OCI-LY7 (cell line): Measurements from ENCODE around the gene COA3.

ENCODE experiments used
- CTCF ChIP-seq: fragments of 200-600 bp; sonication (generic); conservative IDR thresholded peaks from 2 replicates; pipeline ENCODE4 v1.5.1; 2014; ENCODE audit warnings: mild to moderate bottlenecking, antibody characterized with exemption, low read length, moderate library complexity, mixed read lengths
- EZH2phosphoT487 ChIP-seq: fragments of 200-600 bp; sonication (generic); IDR thresholded peaks from 2 replicates; pipeline ENCODE4 v1.6.1; 2018; ENCODE audit warnings: low read depth, borderline replicate concordance, mild to moderate bottlenecking, mixed run types, antibody characterized with exemption, low read length, moderate library complexity, mixed read lengths

GRCh38 chr17:42784811-42785592 is 13.5 kb downstream of the COA3 start:
- no peak for TF ChIP-seq CTCF
- no peak for TF ChIP-seq EZH2phosphoT487
